Adrenal gland (tissue), 12 donors: ENCODE data around the gene POLR2J. TPM values are rescaled to one million over a fixed set of nuclear protein-coding genes. Genes with fewer than 3 reads are reported as not detected.

ENCODE experiments used
- DNase-seq, 7 donors: peaks; one replicate each; pipeline ENCODE4 v3.0.0-alpha.2; 2019 to 2020
- H3K27ac ChIP-seq, 5 donors: fragments of 200-600 bp; sonication (generic) in 4 of 5; 1 replicate in 3 of 5; 2 replicates in 2 of 5; pipeline versions ENCODE4 v1.5.1 to v1.8.0; 2016 to 2020; ENCODE audit warnings: mild to moderate bottlenecking in 1 of 5
- H3K27me3 ChIP-seq: fragments of 200-600 bp; 2 replicates; pipeline ENCODE4 v1.8.0; 2021
- H3K36me3 ChIP-seq, 2 donors: fragments of 200-600 bp; replicated peaks in 1 of 2; 1 replicate in 1 of 2; 2 replicates in 1 of 2; pipeline versions ENCODE4 v1.5.1 to v1.8.0; 2018 to 2022
- H3K4me1 ChIP-seq, 2 donors: fragments of 200-600 bp; replicated peaks in 1 of 2; 1 replicate in 1 of 2; 2 replicates in 1 of 2; pipeline versions ENCODE4 v1.5.1 to v1.8.0; 2018 to 2021
- H3K4me3 ChIP-seq, 4 donors: fragments of 200-600 bp; sonication (generic) in 3 of 4; one replicate each; pipeline ENCODE4 v1.5.1; 2016 to 2018
- H3K9me3 ChIP-seq, 3 donors: fragments of 200-600 bp; sonication (generic) in 1 of 3; replicated peaks in 1 of 3; 1 replicate in 2 of 3; 2 replicates in 1 of 3; pipeline versions ENCODE4 v1.5.1 to v1.8.0; 2016 to 2021
- POLR2A ChIP-seq, 2 donors: fragments of 450-650 bp; IDR thresholded peaks; one replicate each; pipeline ENCODE4 v1.6.1; 2017; ENCODE audit warnings: antibody characterized with exemption in 2 of 2, mild to moderate bottlenecking in 2 of 2, moderate library complexity in 1 of 2
- WGBS, 4 donors: extraction: QIAGEN DNeasy Blood & Tissue Kit in 2 of 4; methylation state at CpG; one replicate each; pipeline versions ENCODE4 v1.1.5 to v1.1.7; 2013 to 2017; 5-methylcytosine and 5-hydroxymethylcytosine counted together
- intact Hi-C, 2 donors: fragments of 100-400 bp; cut with DNase I; formaldehyde crosslinking; loops; one replicate each; pipeline versions ENCODE4 v1.14.1 to v1.15.0; 2022 to 2023
- microRNA-seq, 3 donors: library from miRNA; unstranded; fragments of <30 nt; microRNA quantifications; one replicate each; pipeline ENCODE4, GENCODE V29; 2017 to 2020
- polyA plus RNA-seq, 3 donors: library from polyadenylated mRNA; stranded (reverse); fragments of 200-250 nt in 2 of 3; fragments of 350-450 nt in 1 of 3; fragmentation: Illumina TruSeq in 1 of 3; extraction: RNeasy Lipid Tissue Mini Kit (QIAGEN cat#74804) in 1 of 3; gene quantifications; one replicate each; pipeline ENCODE4 v1.2.3, GENCODE V29; 2013 to 2014
- total RNA-seq, 9 donors: library from RNA; depleted of rRNA in 4 of 9; stranded (reverse); fragments of >200 nt in 4 of 9; fragments of 120-200 nt in 1 of 9; fragmentation: NEBNext Ultra II Directional in 1 of 9; extraction: Animal tissue kit (Norgen Biotek cat#: 25700) in 1 of 9; gene quantifications; one replicate each; pipeline versions ENCODE4 v1.1.0 to v1.2.4, GENCODE V29; 2013 to 2023
- TF ChIP-seq, protein P1 (sequence below), 6 experiments: fragments of 450-650 bp in 4 of 6; fragments of 200-600 bp in 2 of 6; sonication (generic) in 1 of 6; IDR thresholded peaks; 1 replicate in 5 of 6; 2 replicates in 1 of 6; pipeline versions ENCODE4 v1.5.1 to v1.8.0; 2016 to 2021; ENCODE audit warnings: antibody characterized with exemption in 6 of 6, mild to moderate bottlenecking in 2 of 6, moderate library complexity in 1 of 6
- donor health status: healthy with polysubstance abuse.
- donor health status: Bipolar disorder and iron deficiency.
- donor health status: DM: yes; HTN: yes; CAD: no.
- donor health status: DM: no; HTN: no; CAD: no.
- donor health status: DM: no; HTN: no; CAD: no.
- donor health status: DM: yes; HTN: yes; CAD: no.

The POLR2J gene
- total and polyA plus RNA-seq, 12 donors = 15.0 to 295 (median 58.6) TPM

DNA sequence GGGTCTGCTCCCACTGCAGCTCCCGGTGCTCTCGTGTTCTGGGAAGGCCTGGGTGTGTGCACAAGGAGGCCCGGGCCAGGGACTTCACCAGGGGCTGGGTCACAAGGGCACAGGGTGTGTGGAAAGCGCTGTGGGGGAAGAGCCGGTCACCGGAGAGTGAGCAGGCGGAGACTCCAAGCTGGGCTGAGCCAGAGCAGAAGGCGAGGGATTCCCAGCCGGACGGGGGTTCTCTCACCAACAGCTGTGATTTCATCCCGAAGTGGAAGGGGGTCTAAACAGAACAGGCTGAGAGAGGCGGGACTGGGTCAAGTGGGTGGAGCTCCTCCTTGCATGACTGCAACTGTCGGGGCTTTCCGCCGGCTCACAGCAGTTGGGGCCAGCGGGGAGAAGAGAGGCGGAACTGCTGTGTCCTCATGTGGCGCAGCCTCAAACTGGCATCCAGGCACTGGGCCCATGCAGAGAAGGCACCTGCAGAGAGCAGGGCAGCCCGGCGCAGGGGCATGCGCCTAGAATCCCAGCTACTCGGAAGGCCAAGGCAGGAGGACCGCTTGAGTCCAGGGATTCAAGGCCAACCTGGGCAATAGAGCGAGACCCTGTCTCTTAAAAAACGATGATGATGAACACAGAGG is 53.0 kb downstream of the POLR2J start:
- Histone ChIP-seq H3K27ac (peak overlapping the region in 3 of 5 donors; percentile 16 to 75 (median 68)), H3K4me3 (no peak overlapping the region), H3K36me3 (peaks cover 0 to 46% of the 10 kb centered on the region in 2 donors), H3K9me3 (no peaks in the 10 kb centered on the region), H3K27me3 (no peaks in the 10 kb centered on the region), H3K4me1 (no peaks in the 10 kb centered on the region)
- intact Hi-C loops = no loop called here
- WGBS, 4 donors = 62 to 83% (median 69%) methylated on average over 16 to 25 of the region's 25 CpGs
- TF ChIP-seq, protein P1, sequence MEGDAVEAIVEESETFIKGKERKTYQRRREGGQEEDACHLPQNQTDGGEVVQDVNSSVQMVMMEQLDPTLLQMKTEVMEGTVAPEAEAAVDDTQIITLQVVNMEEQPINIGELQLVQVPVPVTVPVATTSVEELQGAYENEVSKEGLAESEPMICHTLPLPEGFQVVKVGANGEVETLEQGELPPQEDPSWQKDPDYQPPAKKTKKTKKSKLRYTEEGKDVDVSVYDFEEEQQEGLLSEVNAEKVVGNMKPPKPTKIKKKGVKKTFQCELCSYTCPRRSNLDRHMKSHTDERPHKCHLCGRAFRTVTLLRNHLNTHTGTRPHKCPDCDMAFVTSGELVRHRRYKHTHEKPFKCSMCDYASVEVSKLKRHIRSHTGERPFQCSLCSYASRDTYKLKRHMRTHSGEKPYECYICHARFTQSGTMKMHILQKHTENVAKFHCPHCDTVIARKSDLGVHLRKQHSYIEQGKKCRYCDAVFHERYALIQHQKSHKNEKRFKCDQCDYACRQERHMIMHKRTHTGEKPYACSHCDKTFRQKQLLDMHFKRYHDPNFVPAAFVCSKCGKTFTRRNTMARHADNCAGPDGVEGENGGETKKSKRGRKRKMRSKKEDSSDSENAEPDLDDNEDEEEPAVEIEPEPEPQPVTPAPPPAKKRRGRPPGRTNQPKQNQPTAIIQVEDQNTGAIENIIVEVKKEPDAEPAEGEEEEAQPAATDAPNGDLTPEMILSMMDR (IDR thresholded peaks at IDR 0.05) = no peak
- no peak for TF ChIP-seq POLR2A (IDR thresholded peaks at IDR 0.05)
- peak in 4 of 7 donors; percentile 38 to 67 (median 44) for DNase-seq

DNA sequence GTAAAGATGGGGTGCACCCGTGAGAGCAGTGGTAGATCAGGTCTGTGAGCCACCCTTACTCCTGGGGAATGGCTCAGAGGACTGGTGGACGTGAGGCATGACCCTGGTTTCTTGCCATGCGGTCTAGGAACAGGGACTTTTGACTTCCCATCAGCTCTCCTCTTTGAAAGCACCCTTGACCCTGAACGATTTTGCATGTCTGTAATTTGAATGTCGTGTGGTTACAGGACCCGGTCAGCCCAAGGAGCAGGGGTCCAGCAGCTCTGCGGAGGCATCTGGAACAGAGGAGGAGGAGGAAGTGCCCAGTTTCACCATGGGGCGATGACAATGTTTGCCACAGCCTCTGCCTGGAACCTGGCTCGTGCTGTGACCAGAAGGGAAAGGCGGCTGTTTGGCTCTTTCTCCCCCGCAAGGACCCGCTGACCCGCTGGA is 53.9 kb downstream of the POLR2J start:
- no peak for DNase-seq
- H3K27me3 ChIP-seq = no peaks in the 10 kb centered on the region
- intact Hi-C loops = no loop called here
- H3K4me1 ChIP-seq = no peaks in the 10 kb centered on the region
- 72 to 89% (median 78%) methylated on average over 7 to 13 of the region's 13 CpGs for WGBS, 4 donors
- TF ChIP-seq, protein P1 (IDR thresholded peaks at IDR 0.05) = no peak
- TF ChIP-seq POLR2A (IDR thresholded peaks at IDR 0.05) = no peak
- peak overlapping the region in 1 of 5 donors; percentile 75 for H3K27ac ChIP-seq
- no peaks in the 10 kb centered on the region for H3K9me3 ChIP-seq
- H3K36me3 ChIP-seq = peaks cover 0 to 53% of the 10 kb centered on the region in 2 donors
- H3K4me3 ChIP-seq = no peak overlapping the region

DNA sequence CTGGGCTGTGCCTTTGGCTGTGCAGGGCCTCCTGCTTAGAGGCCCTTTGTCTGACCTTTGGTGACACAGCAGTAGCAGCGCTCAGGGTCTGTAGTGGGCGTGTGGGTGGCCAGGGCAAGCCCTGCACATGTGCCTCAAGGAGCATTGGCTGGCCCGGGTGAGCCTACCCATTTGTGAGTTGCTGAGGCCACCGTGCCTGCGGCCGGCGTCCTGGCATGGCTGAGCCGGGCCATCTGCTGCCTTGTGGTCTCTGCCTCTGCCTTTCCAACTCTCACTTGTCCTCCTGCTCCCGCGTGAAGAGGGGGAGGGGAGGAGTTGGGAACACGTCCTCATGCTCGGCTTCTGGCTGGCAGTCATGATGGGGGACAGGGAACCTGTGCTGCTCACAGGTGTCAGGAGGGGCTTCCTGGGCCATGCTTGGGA is 54.6 kb downstream of the POLR2J start:
- no peak overlapping the region for H3K4me3 ChIP-seq
- DNase-seq = no peak
- H3K9me3 ChIP-seq = no peaks in the 10 kb centered on the region
- no peaks in the 10 kb centered on the region for H3K27me3 ChIP-seq
- intact Hi-C loops = no loop called here
- no peak overlapping the region for H3K27ac ChIP-seq
- TF ChIP-seq POLR2A (IDR thresholded peaks at IDR 0.05) = no peak
- TF ChIP-seq, protein P1 (IDR thresholded peaks at IDR 0.05) = no peak
- H3K4me1 ChIP-seq = no peaks in the 10 kb centered on the region
- peaks cover 0 to 58% of the 10 kb centered on the region in 2 donors for H3K36me3 ChIP-seq
- 67 to 81% (median 73%) methylated on average over 6 to 12 of the region's 12 CpGs for whole genome bisulfite sequencing, 4 donors

Small RNAs within 50 kb of the gene (microRNA-seq; reads per million reads assigned to microRNA genes)
- gene MIR4467 (0.45 to 11.9 (median 0.76) reads per million in 3 donors), gene MIR5090 (5.7 to 8.9 (median 6.0) reads per million in 3 donors)

Other genes starting within 250 kb of the POLR2J start
- 10 to 100 TPM in 1 of 9 donors, 1 to 10 TPM in 7, under 1 TPM in 1; 0.55 to 22.8 (median 5.3) TPM for gene SH2B2, start 192.1 kb downstream of the POLR2J start, total RNA-seq
- gene SH2B2, start 192.1 kb downstream of the POLR2J start, polyA plus RNA-seq = 1 to 10 TPM in 2 of 3 donors, under 1 TPM in 1; 0.90 to 8.4 (median 4.7) TPM
- under 1 TPM in 1 of 9 donors, not detected in 8; 0.11 TPM for gene SPDYE6, start 122.5 kb downstream of the POLR2J start, total RNA-seq
- gene SPDYE6, start 122.5 kb downstream of the POLR2J start, polyA plus RNA-seq = not detected
- gene PRKRIP1, start 82.6 kb downstream of the POLR2J start, total RNA-seq = 10 to 100 TPM; 19.4 to 54.7 (median 30.6) TPM
- gene PRKRIP1, start 82.6 kb downstream of the POLR2J start, polyA plus RNA-seq = 100 to 1,000 TPM in 1 of 3 donors, 10 to 100 TPM in 2; 27.7 to 114 (median 65.9) TPM
- gene ORAI2, start 45.3 kb downstream of the POLR2J start, total RNA-seq = 100 to 1,000 TPM in 1 of 9 donors, 10 to 100 TPM in 7, 1 to 10 TPM in 1; 6.9 to 110 (median 41.1) TPM
- 10 to 100 TPM in 1 of 3 donors, 1 to 10 TPM in 2; 7.0 to 12.7 (median 7.0) TPM for gene ORAI2, start 45.3 kb downstream of the POLR2J start, polyA plus RNA-seq
- gene ALKBH4, start 14.1 kb downstream of the POLR2J start, total RNA-seq = 10 to 100 TPM; 12.1 to 37.4 (median 12.8) TPM
- 1 to 10 TPM; 6.0 to 9.2 (median 9.1) TPM for gene ALKBH4, start 14.1 kb downstream of the POLR2J start, polyA plus RNA-seq
- gene LRWD1, start 13.9 kb downstream of the POLR2J start, total RNA-seq = 10 to 100 TPM; 13.0 to 48.9 (median 24.9) TPM
- 10 to 100 TPM in 2 of 3 donors, 1 to 10 TPM in 1; 7.3 to 24.5 (median 22.9) TPM for gene LRWD1, start 13.9 kb downstream of the POLR2J start, polyA plus RNA-seq
- gene RASA4B, start 38.9 kb upstream of the POLR2J start, total RNA-seq = 10 to 100 TPM; 12.1 to 40.5 (median 22.9) TPM
- gene RASA4B, start 38.9 kb upstream of the POLR2J start, polyA plus RNA-seq = 100 to 1,000 TPM in 1 of 3 donors, 10 to 100 TPM in 1, 1 to 10 TPM in 1; 1.9 to 150 (median 66.8) TPM
- 10 to 100 TPM in 1 of 9 donors, 1 to 10 TPM in 6, under 1 TPM in 2; 0.41 to 13.9 (median 5.3) TPM for gene UPK3BL2, start 64.8 kb upstream of the POLR2J start, total RNA-seq
- 10 to 100 TPM in 2 of 3 donors, 1 to 10 TPM in 1; 2.4 to 62.9 (median 17.8) TPM for gene UPK3BL2, start 64.8 kb upstream of the POLR2J start, polyA plus RNA-seq
- under 1 TPM in 2 of 9 donors, not detected in 7; 0.15 to 0.29 TPM for gene SPDYE2, start 72.3 kb upstream of the POLR2J start, total RNA-seq
- under 1 TPM in 1 of 3 donors, not detected in 2; 0.17 TPM for gene SPDYE2, start 72.3 kb upstream of the POLR2J start, polyA plus RNA-seq
- gene POLR2J3, start 93.7 kb upstream of the POLR2J start, total RNA-seq = 10 to 100 TPM in 8 of 9 donors, 1 to 10 TPM in 1; 2.0 to 37.4 (median 18.4) TPM
- gene POLR2J3, start 93.7 kb upstream of the POLR2J start, polyA plus RNA-seq = 100 to 1,000 TPM in 2 of 3 donors, 10 to 100 TPM in 1; 47.0 to 221 (median 106) TPM
- 100 to 1,000 TPM in 1 of 9 donors, 10 to 100 TPM in 8; 18.3 to 118 (median 51.2) TPM for gene RASA4, start 137.8 kb upstream of the POLR2J start, total RNA-seq
- gene RASA4, start 137.8 kb upstream of the POLR2J start, polyA plus RNA-seq = 100 to 1,000 TPM in 2 of 3 donors, 1 to 10 TPM in 1; 8.3 to 197 (median 115) TPM
- gene UPK3BL1, start 163.9 kb upstream of the POLR2J start, total RNA-seq = 10 to 100 TPM in 7 of 9 donors, 1 to 10 TPM in 2; 3.4 to 27.7 (median 14.1) TPM
- 100 to 1,000 TPM in 2 of 3 donors, 10 to 100 TPM in 1; 11.3 to 137 (median 132) TPM for gene UPK3BL1, start 163.9 kb upstream of the POLR2J start, polyA plus RNA-seq
- not detected for gene SPDYE2B, start 171.4 kb upstream of the POLR2J start, total RNA-seq
- gene SPDYE2B, start 171.4 kb upstream of the POLR2J start, polyA plus RNA-seq = not detected
- 1 to 10 TPM in 7 of 9 donors, under 1 TPM in 1, not detected in 1; 0.55 to 8.6 (median 3.0) TPM for gene POLR2J2, start 192.7 kb upstream of the POLR2J start, total RNA-seq
- gene POLR2J2, start 192.7 kb upstream of the POLR2J start, polyA plus RNA-seq = 1 to 10 TPM; 3.9 to 4.1 (median 4.1) TPM